Stimulated activated naive CD8-positive, alpha-beta T cell treated with anti-CD3 and anti-CD28 coated beads, Interleukin-15, Interleukin-2, amounts not matched to agents 100 U/mL and 50 U/mL, for 24 hours (primary cell): ENCODE results near the gene TCP1.
"Not testable (repeated sequence)": the region's sequence is repeated elsewhere in the genome, so short reads cannot be mapped to it uniquely, and the experiment has no call there.

Experiments
- ATAC-seq: fragments of 150-1000 bp; cut with Tn5 transposase; one replicate; pipeline ENCODE4 v1.10.0; 2021
- DNase-seq: peaks from one replicate; pipeline ENCODE4 v3.0.0; 2021

TCP1 gene

DNA sequence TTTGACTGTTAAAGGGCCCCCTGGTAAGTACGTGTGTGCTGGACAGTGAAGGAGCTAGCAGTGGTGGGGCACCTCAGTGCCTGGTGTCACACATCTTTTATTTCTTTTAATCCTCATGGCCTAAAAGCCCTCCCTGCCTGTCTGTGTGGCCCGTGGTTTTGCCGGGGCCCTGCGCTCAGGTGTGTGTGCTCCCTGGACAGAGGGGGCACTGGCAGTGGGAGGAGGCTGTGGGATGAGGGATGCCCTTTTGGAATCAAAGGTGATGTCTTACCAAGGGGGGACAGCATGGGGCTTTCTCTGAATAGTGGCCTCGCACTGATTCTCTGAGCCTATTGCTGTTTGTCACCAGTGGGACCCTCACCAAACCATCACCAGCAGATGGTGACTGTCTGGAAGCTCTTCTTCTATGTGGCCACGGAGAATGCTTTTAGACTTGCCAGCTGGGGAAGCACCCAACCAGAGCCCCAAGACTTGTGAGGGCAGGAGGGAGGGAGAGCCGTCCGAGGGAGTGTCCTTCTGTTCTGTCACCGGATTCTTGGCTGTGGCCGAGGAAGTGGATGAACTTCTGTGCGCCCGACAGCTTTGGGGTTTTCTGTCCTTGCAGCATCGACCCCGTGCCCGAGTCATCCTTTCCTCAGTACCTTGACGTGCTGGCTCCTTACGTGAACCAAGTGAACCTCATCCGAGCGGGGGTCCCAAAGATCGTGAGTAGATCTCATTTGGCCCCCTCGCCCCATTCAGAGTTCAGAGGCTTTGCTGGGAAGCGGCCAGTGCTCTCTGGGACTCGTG is 28.7 kb upstream of the TCP1 start:
- DNase-seq (no peak), ATAC-seq (no peak)

GRCh38 chr6:159816775-159817174 is 27.4 kb upstream of the TCP1 start:
- not testable (repeated sequence) for DNase-seq, ATAC-seq

- ATAC-seq (no peak), DNase-seq (no peak)
Observed at GRCh38 chr6:159815410-159815809, 26.0 kb upstream of the TCP1 start.

DNA sequence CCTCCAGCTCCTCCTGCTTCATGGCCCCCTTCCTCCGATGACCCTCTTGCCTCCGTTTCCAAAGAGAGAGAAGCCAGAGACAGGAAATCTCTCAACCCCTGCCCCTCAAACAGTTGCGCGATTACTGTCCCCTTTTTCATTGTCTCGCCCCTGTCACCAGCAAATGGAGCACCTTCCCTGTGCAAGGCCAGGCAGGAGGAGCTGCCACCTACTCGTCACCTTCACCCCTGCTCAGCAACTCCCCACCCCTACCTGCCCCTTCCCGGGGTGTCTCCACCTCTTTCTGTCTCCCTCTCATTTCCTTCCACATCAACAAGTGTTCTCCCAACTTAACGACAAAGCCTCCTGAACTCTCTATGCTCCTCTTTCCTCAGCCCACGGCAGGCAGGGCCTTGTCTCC is 24.4 kb upstream of the TCP1 start:
- DNase-seq (no peak), ATAC-seq (no peak)

GRCh38 chr6:159809149-159809548 is 19.7 kb upstream of the TCP1 start:
- DNase-seq (no peak), ATAC-seq (no peak)

- ATAC-seq (no peak), DNase-seq (no peak)
Observed at GRCh38 chr6:159808647-159809046, 19.2 kb upstream of the TCP1 start.

DNA sequence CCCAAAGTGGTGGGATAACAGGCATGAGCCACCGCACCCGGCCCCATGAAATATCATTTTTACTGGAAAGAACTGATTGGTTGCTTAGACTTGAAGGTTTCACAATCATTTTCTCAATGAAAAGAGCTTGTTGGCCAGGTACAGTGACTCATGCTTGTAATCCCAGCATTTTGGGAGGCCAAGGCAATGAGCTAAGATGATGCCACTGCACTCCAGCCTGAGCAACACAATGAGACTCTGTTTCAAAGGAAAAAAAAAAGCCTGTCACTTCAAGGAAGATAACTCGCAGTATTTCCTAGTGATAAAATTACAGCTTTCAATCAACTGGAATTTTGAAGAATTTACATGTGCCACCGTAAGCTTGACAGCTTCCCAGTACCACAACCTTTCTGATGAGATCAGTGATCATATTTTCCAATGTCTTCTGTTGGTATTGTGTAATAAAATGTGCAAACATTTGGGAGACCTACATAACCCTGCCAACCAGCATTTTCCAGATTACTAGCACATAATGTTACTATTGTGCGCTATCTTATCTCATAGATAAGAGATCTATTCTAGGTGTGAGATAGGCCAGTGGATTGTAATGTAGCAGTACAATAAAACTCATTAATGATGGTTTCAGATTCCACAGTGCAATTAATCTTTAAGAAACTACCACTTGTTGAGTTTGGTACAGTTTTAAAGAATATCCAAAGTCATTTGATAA is 17.9 kb upstream of the TCP1 start:
- no peak for ATAC-seq

DNA sequence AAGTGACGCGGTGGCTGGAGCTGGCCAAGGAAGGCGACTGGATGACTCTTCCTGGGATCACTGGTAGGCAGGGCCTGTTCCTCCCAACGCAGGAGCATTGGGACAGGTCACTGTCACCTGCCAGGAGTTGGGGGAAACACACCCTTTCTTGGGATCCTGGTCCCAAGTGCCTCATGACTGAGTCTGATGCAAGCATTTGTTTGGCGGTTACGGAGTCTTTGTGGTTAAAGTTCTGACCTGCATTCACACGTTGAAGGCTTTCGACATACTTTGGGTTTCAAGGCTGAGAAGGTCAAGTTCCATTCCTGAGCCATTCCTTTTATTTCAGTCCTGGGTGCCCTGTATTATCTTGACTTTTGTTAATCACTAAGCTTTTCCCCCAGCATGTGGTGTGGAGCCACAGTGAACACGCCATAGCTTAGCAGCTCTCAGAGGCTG is 16.6 kb upstream of the TCP1 start:
- DNase-seq (no peak), ATAC-seq (no peak)

More for the DNA sequence above, 17.9 kb upstream of the TCP1 start:
- no peak for DNase-seq

GRCh38 chr6:159805440-159806020 is 16.1 kb upstream of the TCP1 start:
- no peak for ATAC-seq

DNA sequence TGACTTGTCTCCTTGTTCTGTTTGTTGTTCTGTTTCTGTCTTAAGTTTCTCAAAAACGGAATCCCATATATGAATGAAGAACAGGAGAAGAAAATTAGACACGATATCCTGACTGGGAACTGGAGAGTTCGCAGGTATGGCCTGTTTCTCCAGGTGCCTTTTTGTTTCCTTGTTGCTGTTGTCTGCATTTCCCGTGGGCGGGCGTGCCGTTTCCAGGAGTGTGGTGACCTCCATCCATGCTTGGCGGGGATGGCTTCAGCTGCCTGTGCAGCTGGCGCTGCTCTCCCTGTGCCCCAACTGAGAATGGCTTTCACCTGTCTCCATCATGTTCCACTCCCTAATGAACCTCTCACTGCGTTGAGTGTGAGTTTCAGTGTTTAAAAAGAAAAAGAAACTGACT is 15.1 kb upstream of the TCP1 start:
- ATAC-seq, result no peak

More at GRCh38 chr6:159805440-159806020, 16.1 kb upstream of the TCP1 start:
- DNase-seq, result no peak

GRCh38 chr6:159801935-159802334 is 12.5 kb upstream of the TCP1 start:
- ATAC-seq (no peak), DNase-seq (no peak)

More for the DNA sequence above, 15.1 kb upstream of the TCP1 start:
- DNase-seq, result no peak

GRCh38 chr6:159800141-159800865 is 10.9 kb upstream of the TCP1 start, which contains the start of gene PNLDC1:
Gene PNLDC1 (plus strand): TSS chr6:159800276. CDS start chr6:159800308, 32 bp downstream.
- ATAC-seq (no peak), DNase-seq (no peak)

DNA sequence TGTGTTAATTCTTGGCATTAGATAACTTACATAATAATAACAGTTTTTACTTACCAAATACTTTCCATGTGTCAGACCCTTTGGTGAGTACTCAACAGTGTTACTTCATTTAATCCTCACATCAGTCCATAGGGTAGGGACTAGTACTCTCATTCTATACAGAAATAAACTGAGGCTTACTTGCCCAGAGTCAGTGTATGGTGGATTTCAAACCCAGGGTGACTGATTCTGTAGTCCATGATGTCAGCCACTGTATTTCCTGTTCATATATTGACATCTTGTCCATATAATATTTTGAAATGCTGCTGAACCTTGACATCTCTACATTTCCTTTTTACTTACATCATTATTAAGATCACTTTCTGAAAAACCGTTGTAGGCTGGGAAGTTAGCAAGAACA is 8.2 kb upstream of the TCP1 start:
- ATAC-seq (no peak), DNase-seq (no peak)

DNA sequence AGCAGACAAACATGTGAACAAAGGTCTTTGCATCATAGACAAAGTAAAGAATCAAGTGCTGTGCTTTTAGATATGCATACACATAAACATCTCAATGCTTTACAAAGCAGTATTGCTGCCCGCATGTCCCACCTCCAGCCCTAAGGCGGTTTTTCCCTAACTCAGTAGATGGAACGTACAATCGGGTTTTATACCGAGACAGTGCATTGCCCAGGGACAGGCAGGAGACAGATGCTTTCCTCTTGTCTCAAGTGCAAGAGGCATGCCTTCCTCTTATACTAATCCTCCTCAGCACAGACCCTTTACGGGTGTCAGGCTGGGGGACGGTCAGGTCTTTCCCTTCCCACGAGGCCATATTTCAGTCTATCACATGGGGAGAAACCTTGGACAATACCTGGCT is 5.6 kb upstream of the TCP1 start:
- not testable (repeated sequence) for ATAC-seq

GRCh38 chr6:159790956-159791598 is 1.7 kb upstream of the TCP1 start:
- ATAC-seq, result no peak

More for the DNA sequence above, 5.6 kb upstream of the TCP1 start:
- not testable (repeated sequence) for DNase-seq

GRCh38 chr6:159790149-159790955 is 950 bp upstream of the TCP1 start, which contains the start of gene MRPL18:
Gene MRPL18 (plus strand): TSS chr6:159790467. CDS start chr6:159790588, 121 bp downstream.
- DNase-seq (peak; percentile 89), ATAC-seq (peak; percentile 92)

More at GRCh38 chr6:159790956-159791598, 1.7 kb upstream of the TCP1 start:
- DNase-seq, result peak; percentile 27

GRCh38 chr6:159788753-159789376 is 537 bp downstream of the TCP1 start:
- ATAC-seq, result no peak
- peak; percentile 46 for DNase-seq

- DNase-seq (peak; percentile 24), ATAC-seq (no peak)
Observed at GRCh38 chr6:159788276-159788675, 1.1 kb downstream of the TCP1 start.

- ATAC-seq (no peak), DNase-seq (no peak)
Observed at GRCh38 chr6:159778542-159779103, 10.8 kb downstream of the TCP1 start.

GRCh38 chr6:159778131-159778530 is 11.3 kb downstream of the TCP1 start:
- ATAC-seq (no peak), DNase-seq (no peak)
